ENCODE results near the gene COPB2.

COPB2 gene

DNA sequence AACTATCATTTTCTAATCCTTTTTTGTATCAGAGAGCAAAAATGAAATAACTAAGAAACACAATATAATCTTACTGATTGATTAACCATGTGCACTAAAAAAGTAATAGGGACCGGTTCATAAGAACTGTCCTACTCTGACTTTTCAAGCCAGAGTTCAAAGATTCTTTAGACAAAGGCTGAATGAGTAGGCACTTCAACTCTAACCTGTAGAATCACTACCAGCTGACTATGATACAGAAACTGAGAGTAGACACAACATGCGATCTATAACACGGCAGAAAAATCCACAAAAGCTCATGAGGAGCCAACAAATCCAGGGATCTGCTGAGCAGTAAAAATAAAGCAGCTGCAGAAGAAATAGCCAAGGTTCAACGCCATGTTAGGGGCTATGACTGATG, 8.9 kb downstream of the COPB2 start:
- no peaks in the 10 kb centered on the region for H3K27me3 ChIP-seq
- no peak overlapping the region for H3K27ac ChIP-seq
- H3K4me3 ChIP-seq: no peak overlapping the region
- peaks cover 79% of the 10 kb centered on the region for H3K36me3 ChIP-seq
- H3K4me2 ChIP-seq: no peak overlapping the region
- no peaks in the 10 kb centered on the region for H3K9me3 ChIP-seq
- no peak for TF ChIP-seq Cebpa-rat (IDR thresholded peaks at IDR 0.05)
- no peaks in the 10 kb centered on the region for H3K4me1 ChIP-seq
- H3K9ac ChIP-seq: no peak overlapping the region
- peaks cover 92% of the 10 kb centered on the region for H4K20me1 ChIP-seq

DNA sequence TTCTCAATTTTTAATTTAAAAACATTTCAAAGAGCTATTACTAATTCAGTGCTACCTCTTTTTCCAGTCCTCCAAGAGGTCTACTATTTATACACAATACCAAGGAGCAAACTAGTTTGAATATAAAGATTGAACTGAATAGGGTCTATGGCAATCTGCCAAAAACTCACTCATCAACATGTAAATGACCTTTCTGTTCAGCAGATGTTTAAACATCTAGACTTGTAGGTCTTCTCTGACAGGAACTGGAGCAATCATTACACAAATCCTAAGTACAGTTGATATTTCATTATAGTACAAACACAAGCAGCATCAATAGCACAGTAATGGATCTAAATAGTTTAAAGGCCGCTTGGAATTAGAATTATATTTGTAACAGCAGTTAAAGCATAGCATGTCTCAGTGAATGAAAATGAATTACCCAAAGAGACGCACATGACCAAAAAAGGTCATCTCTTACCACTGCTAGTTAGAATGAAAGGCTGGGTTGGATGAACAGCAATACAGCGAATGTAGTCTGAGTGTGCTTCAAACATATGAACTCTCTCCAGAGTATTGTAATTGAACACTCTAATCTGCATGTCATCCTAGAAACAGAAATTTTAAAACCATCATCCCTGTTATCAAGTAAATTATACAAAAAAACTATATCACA, 10.7 kb downstream of the COPB2 start:
- TF ChIP-seq Cebpa-rat (IDR thresholded peaks at IDR 0.05): no peak
- Histone ChIP-seq H3K4me2 (no peak overlapping the region), H3K4me3 (no peak overlapping the region), H3K36me3 (peaks cover 86% of the 10 kb centered on the region), H3K27me3 (no peaks in the 10 kb centered on the region), H4K20me1 (peaks cover 78% of the 10 kb centered on the region), H3K9me3 (no peaks in the 10 kb centered on the region), H3K27ac (no peak overlapping the region), H3K9ac (no peak overlapping the region), H3K4me1 (no peaks in the 10 kb centered on the region)

DNA sequence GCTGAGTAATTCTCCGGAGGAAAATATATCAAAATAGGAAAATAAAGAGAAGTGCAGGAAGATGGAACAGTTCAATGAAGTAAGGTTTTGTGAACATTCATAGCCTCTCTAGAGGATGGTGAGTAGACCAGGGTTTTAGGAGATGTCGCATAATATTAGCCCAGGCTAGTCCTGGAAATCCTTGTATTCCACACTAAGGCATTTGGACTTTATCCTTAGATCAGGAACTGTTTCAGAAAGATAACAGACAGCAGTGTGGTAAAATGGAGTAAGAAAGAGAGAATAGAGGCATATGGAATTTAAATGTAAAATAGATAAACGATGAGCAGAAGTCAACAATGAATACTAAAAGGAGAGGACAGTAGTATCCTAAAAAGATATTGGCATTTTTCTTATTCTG, 12.1 kb downstream of the COPB2 start:
- Histone ChIP-seq H3K27me3 (no peaks in the 10 kb centered on the region), H3K9me3 (no peaks in the 10 kb centered on the region), H3K4me2 (no peak overlapping the region), H3K36me3 (peaks cover 95% of the 10 kb centered on the region), H3K4me3 (no peak overlapping the region), H4K20me1 (peaks cover 65% of the 10 kb centered on the region), H3K27ac (no peak overlapping the region), H3K9ac (no peak overlapping the region), H3K4me1 (no peaks in the 10 kb centered on the region)
- no peak for TF ChIP-seq Cebpa-rat (IDR thresholded peaks at IDR 0.05)

DNA sequence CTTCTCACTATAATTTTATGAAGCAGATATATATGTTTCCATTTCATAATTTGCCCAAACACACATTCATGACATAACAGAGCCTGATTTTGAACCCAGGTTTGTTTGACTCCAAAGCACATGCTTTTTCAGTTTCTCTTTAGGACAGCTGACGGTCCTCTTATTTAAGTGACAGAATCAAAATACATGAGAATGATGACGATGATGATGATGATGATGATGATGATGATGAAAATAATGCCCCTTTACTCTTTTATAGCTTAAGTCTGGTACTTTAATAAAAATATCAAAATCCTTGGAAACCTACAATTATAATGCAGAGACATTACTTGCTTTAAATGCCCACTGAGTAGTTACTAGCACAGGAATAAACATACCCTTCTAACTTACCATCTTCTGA, 15.3 kb downstream of the COPB2 start:
- TF ChIP-seq Cebpa-rat (IDR thresholded peaks at IDR 0.05): no peak
- peaks cover 32% of the 10 kb centered on the region for H4K20me1 ChIP-seq
- H3K9ac ChIP-seq: no peak overlapping the region
- H3K4me3 ChIP-seq: no peak overlapping the region
- no peaks in the 10 kb centered on the region for H3K4me1 ChIP-seq
- no peak overlapping the region for H3K4me2 ChIP-seq
- H3K27ac ChIP-seq: no peak overlapping the region
- no peaks in the 10 kb centered on the region for H3K9me3 ChIP-seq
- H3K36me3 ChIP-seq: peaks cover 95% of the 10 kb centered on the region
- H3K27me3 ChIP-seq: no peaks in the 10 kb centered on the region

DNA sequence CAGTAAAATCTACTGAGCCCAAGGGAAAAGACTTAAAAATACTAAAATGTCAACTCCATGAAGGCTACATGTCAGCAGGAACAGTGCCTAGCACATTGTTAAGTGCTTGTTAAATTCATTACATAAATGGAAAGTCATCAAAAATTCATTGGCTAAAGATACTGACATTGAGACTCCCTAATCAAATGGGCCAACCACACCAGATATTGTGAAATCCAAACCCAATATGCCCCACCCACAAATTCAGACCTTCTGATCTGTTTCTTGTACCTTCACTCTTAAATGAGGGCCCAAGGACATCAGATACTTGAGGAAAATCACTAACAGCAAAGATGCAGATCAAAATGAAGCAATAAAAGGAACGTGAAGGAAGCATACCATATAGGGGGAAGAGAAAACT, 24.9 kb downstream of the COPB2 start:
- peaks cover 94% of the 10 kb centered on the region for H3K36me3 ChIP-seq
- H3K9ac ChIP-seq: no peak overlapping the region
- H3K4me2 ChIP-seq: no peak overlapping the region
- H3K4me1 ChIP-seq: peaks cover 7% of the 10 kb centered on the region
- no peak overlapping the region for H3K27ac ChIP-seq
- peaks cover 22% of the 10 kb centered on the region; the same call in 1 of the 2 replicates for H4K20me1 ChIP-seq
- no peak for TF ChIP-seq Cebpa-rat (IDR thresholded peaks at IDR 0.05)
- no peak overlapping the region for H3K4me3 ChIP-seq
- H3K9me3 ChIP-seq: no peaks in the 10 kb centered on the region
- no peaks in the 10 kb centered on the region for H3K27me3 ChIP-seq

DNA sequence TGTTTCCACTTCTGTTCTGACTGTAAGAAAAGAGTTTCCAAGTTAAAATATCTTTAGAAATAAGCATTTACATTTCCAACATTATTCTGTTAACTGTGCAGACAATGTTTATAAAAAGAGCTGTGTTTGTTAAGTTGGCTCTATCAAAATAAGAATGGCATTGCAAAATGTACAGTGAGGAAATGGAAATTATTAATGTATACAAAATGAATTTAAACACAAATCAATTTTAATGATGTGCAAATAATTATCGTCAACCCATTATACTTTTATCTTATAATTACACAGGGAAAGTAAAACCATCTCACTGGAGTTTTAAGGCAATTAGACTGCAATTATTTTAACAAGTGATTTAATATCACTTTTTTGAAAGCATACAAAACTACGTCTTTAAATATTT, 28.2 kb downstream of the COPB2 start:
- Histone ChIP-seq H3K36me3 (peaks cover 98% of the 10 kb centered on the region), H3K4me3 (no peak overlapping the region), H4K20me1 (peaks cover 42% of the 10 kb centered on the region), H3K27me3 (no peaks in the 10 kb centered on the region), H3K27ac (no peak overlapping the region), H3K4me2 (no peak overlapping the region), H3K4me1 (peaks cover 26% of the 10 kb centered on the region), H3K9ac (no peak overlapping the region), H3K9me3 (no peaks in the 10 kb centered on the region)
- TF ChIP-seq Cebpa-rat (IDR thresholded peaks at IDR 0.05): no peak

DNA sequence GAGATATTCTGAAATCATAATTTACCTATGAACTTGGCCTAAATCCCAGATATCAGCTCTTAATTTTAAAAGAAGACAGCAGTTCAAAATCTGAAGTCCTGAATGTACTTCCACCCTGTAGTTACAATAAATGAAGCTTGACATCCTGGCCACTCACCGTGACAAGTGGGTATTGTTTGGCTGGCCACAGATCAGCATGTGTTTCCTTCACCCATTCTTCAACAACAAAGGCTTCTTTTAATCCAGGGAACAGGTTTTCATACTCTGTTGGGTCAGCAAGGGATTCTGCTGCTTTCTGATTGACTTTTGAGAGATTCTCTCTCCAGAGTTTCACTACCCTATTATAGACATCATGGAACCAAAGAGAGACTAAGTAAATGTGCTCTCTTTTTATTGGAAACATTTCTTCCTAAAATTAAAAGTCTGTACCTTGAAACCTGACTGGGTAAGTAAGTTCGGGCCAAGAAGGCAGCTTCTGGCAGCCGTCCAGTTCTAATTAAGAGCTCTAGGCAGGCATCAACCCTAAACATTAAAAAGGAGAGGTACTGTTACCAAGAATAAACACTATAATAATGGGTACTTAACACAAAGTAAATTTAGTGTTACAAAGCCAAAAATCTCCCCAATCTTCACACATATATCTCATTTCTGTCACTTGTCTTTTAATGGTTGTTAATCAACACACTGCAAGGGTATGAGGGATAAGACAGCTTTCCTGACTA, 30.4 kb downstream of the COPB2 start:
- Histone ChIP-seq H3K27ac (peak overlapping the region; percentile 15; the same call in 1 of the 2 replicates), H3K9ac (peak overlapping the region; percentile 18; the same call in 1 of the 2 replicates), H3K36me3 (peaks cover 98% of the 10 kb centered on the region), H3K9me3 (no peaks in the 10 kb centered on the region), H3K4me2 (peak overlapping the region; percentile 42), H3K4me3 (no peak overlapping the region), H3K27me3 (no peaks in the 10 kb centered on the region), H3K4me1 (peaks cover 26% of the 10 kb centered on the region), H4K20me1 (peaks cover 48% of the 10 kb centered on the region)
- TF ChIP-seq Cebpa-rat (IDR thresholded peaks at IDR 0.05): no peak

DNA sequence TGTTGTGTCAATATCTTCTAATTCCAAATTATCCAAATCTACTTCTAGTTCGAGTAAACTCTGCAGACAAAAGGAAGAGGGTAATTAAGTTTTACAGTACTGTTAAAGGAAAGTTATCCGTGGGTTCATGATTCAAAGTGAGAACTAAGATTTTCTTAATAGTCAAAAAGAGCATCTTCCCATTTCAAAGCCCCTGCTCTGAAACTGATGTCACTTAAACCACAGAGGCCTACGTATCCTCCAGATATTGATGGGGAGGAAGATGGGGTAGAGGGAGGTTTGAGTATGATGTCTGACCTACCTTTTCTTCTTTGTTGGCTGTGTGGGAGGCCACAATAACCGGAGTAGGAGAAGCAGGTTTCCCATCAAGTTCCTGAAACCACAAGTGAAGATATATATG, 31.5 kb downstream of the COPB2 start:
- peaks cover 98% of the 10 kb centered on the region for H3K36me3 ChIP-seq
- peak overlapping the region; percentile 42 for H3K4me2 ChIP-seq
- H3K9me3 ChIP-seq: no peaks in the 10 kb centered on the region
- no peak overlapping the region; the same call in 1 of the 2 replicates for H3K27ac ChIP-seq
- no peaks in the 10 kb centered on the region for H3K27me3 ChIP-seq
- TF ChIP-seq Cebpa-rat (IDR thresholded peaks at IDR 0.05): no peak
- H3K9ac ChIP-seq: peak overlapping the region; percentile 18; the same call in 1 of the 2 replicates
- peaks cover 56% of the 10 kb centered on the region for H4K20me1 ChIP-seq
- no peak overlapping the region for H3K4me3 ChIP-seq
- peaks cover 26% of the 10 kb centered on the region for H3K4me1 ChIP-seq

DNA sequence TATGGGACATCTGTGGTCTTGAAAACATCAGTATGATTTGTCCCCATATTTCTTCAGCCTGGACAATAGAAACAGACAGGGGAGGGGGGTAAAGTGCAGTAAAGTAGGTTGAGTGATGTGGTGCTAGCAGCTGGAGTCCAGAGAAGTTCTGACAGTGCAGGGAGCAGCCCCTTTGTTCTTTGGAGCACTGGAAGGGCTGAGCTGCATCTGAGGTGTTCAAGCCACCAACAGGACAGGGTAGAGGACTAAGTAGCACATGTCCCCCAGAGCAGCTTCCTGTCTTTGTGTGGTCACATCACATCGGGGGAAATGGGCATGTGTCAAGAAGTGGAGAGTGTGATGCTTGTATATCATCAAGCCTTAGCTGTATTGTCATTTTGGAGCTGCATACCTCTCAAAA, 33.6 kb downstream of the COPB2 start:
- Histone ChIP-seq H3K4me1 (peaks cover 26% of the 10 kb centered on the region), H3K27ac (no peak overlapping the region), H3K4me2 (no peak overlapping the region), H3K9me3 (no peaks in the 10 kb centered on the region), H3K27me3 (no peaks in the 10 kb centered on the region), H4K20me1 (peaks cover 56% of the 10 kb centered on the region), H3K9ac (no peak overlapping the region), H3K36me3 (peaks cover 100% of the 10 kb centered on the region), H3K4me3 (no peak overlapping the region)
- no peak for TF ChIP-seq Cebpa-rat (IDR thresholded peaks at IDR 0.05)

DNA sequence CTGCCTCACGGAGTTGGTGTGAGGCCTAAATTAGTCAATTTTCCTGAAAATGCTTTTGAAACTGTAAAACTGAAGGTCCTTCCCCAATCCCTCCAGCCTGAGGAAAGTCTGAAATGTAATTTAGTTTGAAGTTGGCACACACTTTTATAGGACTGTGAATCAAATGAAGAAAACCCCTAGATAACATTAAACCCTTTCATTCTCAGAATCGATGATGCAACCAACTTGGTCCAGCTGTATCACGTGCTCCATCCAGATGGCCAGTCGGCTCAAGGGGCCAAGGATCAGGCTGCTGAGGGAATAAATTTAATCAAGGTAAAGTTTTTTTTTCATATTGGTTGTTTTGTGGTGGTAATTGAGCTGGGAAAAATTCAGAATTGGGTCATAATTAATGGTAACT, 34.0 kb downstream of the COPB2 start:
- peaks cover 100% of the 10 kb centered on the region for H3K36me3 ChIP-seq
- no peak overlapping the region for H3K4me2 ChIP-seq
- H3K9me3 ChIP-seq: no peaks in the 10 kb centered on the region
- no peak overlapping the region for H3K27ac ChIP-seq
- H3K4me3 ChIP-seq: no peak overlapping the region
- no peak for TF ChIP-seq Cebpa-rat (IDR thresholded peaks at IDR 0.05)
- H4K20me1 ChIP-seq: peaks cover 56% of the 10 kb centered on the region
- no peak overlapping the region for H3K9ac ChIP-seq
- peaks cover 26% of the 10 kb centered on the region for H3K4me1 ChIP-seq
- H3K27me3 ChIP-seq: no peaks in the 10 kb centered on the region

Data from BLaER1 (cell line).